PC-3 (cell line): ENCODE data around the gene FN1. TPM values are rescaled to one million over a fixed set of nuclear protein-coding genes. Genes with fewer than 3 reads are reported as not detected.

Experiments
- ATAC-seq: fragments of 200-7000 bp; cut with Tn5 transposase; 2 replicates; pipeline ENCODE4 v1.9.1; 2020; ENCODE audit warnings: mild to moderate bottlenecking, moderate library complexity
- BruUV-seq: library from RNA; stranded (reverse); fragments of 400-500 nt; replicated peaks from 2 replicates; lab custom pipeline; 2021; lab: Mats Ljungman, UMichigan
- CTCF ChIA-PET: fragments of 300-600 bp; sonication (Branson Sonifier 250); formaldehyde crosslinking; loops from one replicate; lab custom pipeline; 2022; ENCODE audit warnings: antibody characterized with exemption; lab: Charles Lee
- POLR2A ChIA-PET: fragments of 300-600 bp; sonication (Branson Sonifier 250); formaldehyde crosslinking; loops from one replicate; lab custom pipeline; 2022; ENCODE audit warnings: antibody characterized with exemption; ENCODE audit not compliant: unreplicated experiment; lab: Charles Lee
- DNase-seq: peaks from one replicate; pipeline ENCODE4 v3.0.0-alpha.2; 2015
- H2AFZ ChIP-seq: fragments of 300-600 bp; sonication (generic); 2 replicates; pipeline ENCODE4 v1.6.0; 2016; ENCODE audit warnings: antibody characterized with exemption, low read length
- H3F3A ChIP-seq: fragments of 300-600 bp; sonication (generic); one replicate; pipeline ENCODE4 v1.6.0; 2017; ENCODE audit warnings: antibody characterized with exemption, low read length, control low read depth, mild to moderate bottlenecking; ENCODE audit not compliant: unreplicated experiment
- H3K27ac ChIP-seq: fragments of 300-600 bp; sonication (generic); 2 replicates; pipeline ENCODE4 v1.5.1; 2016; ENCODE audit warnings: mild to moderate bottlenecking, low read length
- H3K27me3 ChIP-seq: fragments of 300-600 bp; sonication (generic); 2 replicates; pipeline ENCODE4 v1.6.1; 2016; ENCODE audit warnings: low read length, mixed read lengths
- H3K36me3 ChIP-seq: fragments of 300-600 bp; sonication (generic); 2 replicates; pipeline ENCODE4 v1.6.1; 2016; ENCODE audit warnings: low read depth, mixed run types, low read length, mixed read lengths
- H3K4me1 ChIP-seq: fragments of 300-600 bp; sonication (generic); 2 replicates; pipeline ENCODE4 v1.5.1; 2016; ENCODE audit warnings: low read length; ENCODE audit not compliant: insufficient read depth
- H3K4me2 ChIP-seq: fragments of 300-600 bp; sonication (generic); 2 replicates; pipeline ENCODE4 v1.6.0; 2016; ENCODE audit warnings: low read length
- H3K4me3 ChIP-seq: fragments of 300-600 bp; sonication (generic); 2 replicates; pipeline ENCODE4 v1.5.1; 2016; ENCODE audit warnings: mild to moderate bottlenecking, low read length, mixed read lengths
- H3K79me2 ChIP-seq: fragments of 300-600 bp; sonication (generic); 2 replicates; pipeline ENCODE4 v1.6.1; 2017; ENCODE audit warnings: low read length, mixed read lengths
- H3K9ac ChIP-seq: fragments of 300-600 bp; sonication (generic); 2 replicates; pipeline ENCODE4 v1.6.0; 2016; ENCODE audit warnings: mild to moderate bottlenecking, low read length
- H3K9me2 ChIP-seq: fragments of 300-600 bp; sonication (generic); replicated peaks from 2 replicates; pipeline ENCODE4 v1.6.1; 2016; ENCODE audit warnings: mixed run types, low read length, mixed read lengths
- H3K9me3 ChIP-seq: fragments of 300-600 bp; sonication (generic); 2 replicates; pipeline ENCODE4 v1.6.1; 2016; ENCODE audit warnings: low read length, mixed read lengths
- H4K20me1 ChIP-seq: fragments of 300-600 bp; sonication (generic); 2 replicates; pipeline ENCODE4 v1.6.1; 2016; ENCODE audit warnings: low read length, mixed read lengths
- CTCF ChIP-seq: fragments of 300-600 bp; sonication (generic); conservative IDR thresholded peaks from 2 replicates; pipeline ENCODE4 v1.5.1; 2017; ENCODE audit warnings: antibody characterized with exemption, low read depth, mild to moderate bottlenecking, low read length
- EZH2 ChIP-seq: fragments of 300-600 bp; sonication (generic); IDR thresholded peaks from one replicate; pipeline ENCODE4 v1.6.1; 2017; ENCODE audit warnings: antibody characterized with exemption, mild to moderate bottlenecking, low read length; ENCODE audit not compliant: unreplicated experiment
- EZH2phosphoT487 ChIP-seq: fragments of 300-600 bp; sonication (generic); IDR thresholded peaks from 2 replicates; pipeline ENCODE4 v1.6.1; 2018; ENCODE audit warnings: mild to moderate bottlenecking, antibody characterized with exemption, low read length, borderline replicate concordance
- intact Hi-C: fragments of 100-400 bp; cut with micrococcal nuclease; formaldehyde crosslinking; loops from 2 replicates; pipeline ENCODE4 v1.9.0; 2023
- total RNA-seq: library from RNA; depleted of rRNA; stranded (reverse); fragments of >200 nt; gene quantifications from 2 replicates; pipeline ENCODE4 v1.2.3, GENCODE V29; 2014

The FN1 gene
- total RNA-seq, 1 experiment from 2014 or later: 220 TPM

- no peak overlapping the region for H3K4me3 ChIP-seq
- H3K79me2 ChIP-seq: no peaks in the 10 kb centered on the region
- no peak overlapping the region for H3K4me2 ChIP-seq
- no peaks in the 10 kb centered on the region for H3K27me3 ChIP-seq
- TF ChIP-seq EZH2: no peak
- TF ChIP-seq EZH2phosphoT487: no peak
- TF ChIP-seq CTCF: no peak
- ATAC-seq (no peak), DNase-seq (no peak)
- H3K9me3 ChIP-seq: no peaks in the 10 kb centered on the region
- no peaks in the 10 kb centered on the region for H3F3A ChIP-seq
- H3K9me2 ChIP-seq: no peaks in the 10 kb centered on the region
- no peaks in the 10 kb centered on the region for H4K20me1 ChIP-seq
- H3K36me3 ChIP-seq: peaks cover 70% of the 10 kb centered on the region
- H3K27ac ChIP-seq: no peak overlapping the region
- ChIA-PET CTCF (interaction anchor here (0.7 kb wide), 1 partner anchor 32 kb away, joined by 3 read pairs; no protein-coding TSS in a partner anchor), POLR2A (no interaction called here)
- H2AFZ ChIP-seq: no peak overlapping the region
- no peaks in the 10 kb centered on the region for H3K4me1 ChIP-seq
- no TSS peak for BruUV-seq
- H3K9ac ChIP-seq: no peak overlapping the region
- intact Hi-C loops: no loop called here
Measured at GRCh38 chr2:215364157-215365155, 71.4 kb downstream of the FN1 start.

- CTCF ChIA-PET: interaction anchor here (0.7 kb wide), 1 partner anchor 33 kb away, joined by 3 read pairs; no protein-coding TSS in a partner anchor
- peaks cover 61% of the 10 kb centered on the region for H3K36me3 ChIP-seq
- TF ChIP-seq EZH2phosphoT487: no peak
- no peak for TF ChIP-seq CTCF
- no peak for TF ChIP-seq EZH2
- POLR2A ChIA-PET: no interaction called here
- BruUV-seq: no TSS peak
- no peaks in the 10 kb centered on the region for H3K9me2 ChIP-seq
- no peak overlapping the region for H3K4me2 ChIP-seq
- H3K9ac ChIP-seq: no peak overlapping the region
- DNase-seq (no peak), ATAC-seq (no peak)
- H3K4me1 ChIP-seq: no peaks in the 10 kb centered on the region
- no peak overlapping the region for H3K4me3 ChIP-seq
- H3K79me2 ChIP-seq: no peaks in the 10 kb centered on the region
- H3K27ac ChIP-seq: no peak overlapping the region
- intact Hi-C loops: no loop called here
- no peaks in the 10 kb centered on the region for H3F3A ChIP-seq
- H2AFZ ChIP-seq: no peak overlapping the region
- H3K27me3 ChIP-seq: no peaks in the 10 kb centered on the region
- no peaks in the 10 kb centered on the region for H3K9me3 ChIP-seq
- no peaks in the 10 kb centered on the region for H4K20me1 ChIP-seq
Measured at GRCh38 chr2:215363461-215364156, 72.3 kb downstream of the FN1 start.
